ENCODE measurements around the gene SLC1A3.

Gene SLC1A3

DNA sequence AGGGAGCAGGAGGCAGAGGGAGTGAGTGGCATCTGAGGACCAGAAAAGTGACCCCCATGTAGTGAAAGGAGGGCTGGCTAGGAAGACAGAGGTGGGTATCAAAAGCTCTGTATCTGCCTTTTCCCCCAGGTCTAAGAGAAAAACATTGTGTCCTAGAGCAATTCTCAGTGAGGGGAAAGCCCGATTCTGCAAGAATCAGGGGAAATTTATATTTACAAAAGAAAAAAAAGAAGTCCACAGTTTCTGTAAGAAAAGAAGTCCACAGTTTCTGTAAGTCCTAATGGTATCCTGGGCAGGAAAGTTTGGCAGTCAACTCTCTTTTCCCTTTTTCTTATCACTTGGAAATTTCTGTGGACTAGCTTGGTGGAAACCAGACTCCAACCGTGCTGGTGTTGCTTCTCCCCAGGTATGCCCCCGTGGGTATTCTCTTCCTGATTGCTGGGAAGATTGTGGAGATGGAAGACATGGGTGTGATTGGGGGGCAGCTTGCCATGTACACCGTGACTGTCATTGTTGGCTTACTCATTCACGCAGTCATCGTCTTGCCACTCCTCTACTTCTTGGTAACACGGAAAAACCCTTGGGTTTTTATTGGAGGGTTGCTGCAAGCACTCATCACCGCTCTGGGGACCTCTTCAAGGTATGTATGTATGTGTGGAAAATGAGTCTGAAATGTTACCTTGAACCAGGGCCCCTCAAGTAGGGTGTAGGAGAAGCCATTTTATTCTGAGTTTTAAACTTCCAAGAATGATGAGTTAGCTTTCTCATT is 73.0 kb downstream of the SLC1A3 start:
- TF ChIP-seq CTCF (IDR thresholded peaks at IDR 0.05): no peak

DNA sequence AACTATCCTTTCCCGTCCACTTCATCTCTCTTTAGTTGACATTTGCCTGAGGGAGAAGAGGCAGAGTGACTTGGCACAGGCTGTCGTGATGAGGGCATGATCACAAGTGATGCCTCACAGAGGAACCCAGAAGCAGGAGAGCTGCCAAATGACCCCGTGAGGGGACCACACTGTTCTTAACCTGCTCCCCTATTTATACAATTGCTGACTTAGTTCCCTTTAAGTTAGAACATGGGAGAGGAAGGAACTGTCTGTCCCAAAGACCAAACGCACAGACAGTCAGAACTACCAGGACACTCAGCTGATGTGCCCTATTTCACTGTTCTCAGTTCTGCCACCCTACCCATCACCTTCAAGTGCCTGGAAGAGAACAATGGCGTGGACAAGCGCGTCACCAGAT is 73.7 kb downstream of the SLC1A3 start:
- TF ChIP-seq CTCF (IDR thresholded peaks at IDR 0.05): no peak

- no peak for TF ChIP-seq CTCF (IDR thresholded peaks at IDR 0.05)
These were observed 75.3 kb downstream of the SLC1A3 start for GRCh38 chr5:36681711-36682110.

GRCh38 chr5:36682499-36682898 is 76.1 kb downstream of the SLC1A3 start:
- no peak for TF ChIP-seq CTCF (IDR thresholded peaks at IDR 0.05)

DNA sequence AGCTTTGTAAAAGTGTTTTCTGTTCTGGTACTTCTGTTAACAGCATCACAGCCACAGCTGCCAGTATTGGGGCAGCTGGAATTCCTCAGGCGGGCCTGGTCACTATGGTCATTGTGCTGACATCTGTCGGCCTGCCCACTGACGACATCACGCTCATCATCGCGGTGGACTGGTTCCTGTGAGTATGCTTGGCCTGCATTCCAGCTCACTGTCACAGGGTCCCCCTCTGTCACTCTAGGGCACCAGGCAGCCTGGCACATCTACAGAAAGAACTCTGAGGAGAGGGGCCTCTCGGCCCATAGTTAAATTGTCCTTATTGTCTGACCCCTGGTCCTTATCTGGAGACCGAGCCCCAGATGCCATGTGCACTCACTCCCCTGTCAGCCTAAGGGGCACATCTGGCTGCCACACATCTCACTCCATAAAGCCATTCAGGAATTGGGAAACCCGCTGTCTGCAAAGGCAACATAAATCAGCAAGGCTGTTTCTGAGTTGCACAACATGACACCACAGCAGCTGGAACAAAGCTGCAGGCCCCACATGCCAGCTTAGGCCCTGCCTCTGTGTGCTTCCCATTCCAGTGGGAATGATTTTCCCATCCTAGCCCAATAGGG is 77.5 kb downstream of the SLC1A3 start:
- TF ChIP-seq CTCF (IDR thresholded peaks at IDR 0.05): no peak

DNA sequence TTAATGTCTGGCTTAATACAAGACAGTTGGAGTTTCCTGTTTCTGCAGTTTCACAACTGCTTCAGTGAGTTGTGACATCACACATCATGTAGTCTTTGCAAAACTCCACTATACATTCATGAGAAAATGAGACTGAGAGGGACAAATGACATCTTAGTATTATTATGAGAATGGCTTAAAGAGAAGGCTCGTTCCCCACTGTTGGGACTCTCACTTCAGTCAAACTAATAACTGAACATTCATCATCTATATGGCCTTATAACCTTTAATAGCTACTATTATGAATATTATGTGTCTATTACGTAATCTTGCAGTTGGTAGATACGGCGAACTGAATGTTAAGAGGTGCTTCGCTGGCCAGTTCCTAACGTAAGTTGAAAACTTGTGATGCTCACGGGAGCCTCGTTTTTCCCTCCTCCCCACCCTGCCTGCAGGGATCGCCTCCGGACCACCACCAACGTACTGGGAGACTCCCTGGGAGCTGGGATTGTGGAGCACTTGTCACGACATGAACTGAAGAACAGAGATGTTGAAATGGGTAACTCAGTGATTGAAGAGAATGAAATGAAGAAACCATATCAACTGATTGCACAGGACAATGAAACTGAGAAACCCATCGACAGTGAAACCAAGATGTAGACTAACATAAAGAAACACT is 79.4 kb downstream of the SLC1A3 start:
- TF ChIP-seq CTCF (IDR thresholded peaks at IDR 0.05): no peak

DNA sequence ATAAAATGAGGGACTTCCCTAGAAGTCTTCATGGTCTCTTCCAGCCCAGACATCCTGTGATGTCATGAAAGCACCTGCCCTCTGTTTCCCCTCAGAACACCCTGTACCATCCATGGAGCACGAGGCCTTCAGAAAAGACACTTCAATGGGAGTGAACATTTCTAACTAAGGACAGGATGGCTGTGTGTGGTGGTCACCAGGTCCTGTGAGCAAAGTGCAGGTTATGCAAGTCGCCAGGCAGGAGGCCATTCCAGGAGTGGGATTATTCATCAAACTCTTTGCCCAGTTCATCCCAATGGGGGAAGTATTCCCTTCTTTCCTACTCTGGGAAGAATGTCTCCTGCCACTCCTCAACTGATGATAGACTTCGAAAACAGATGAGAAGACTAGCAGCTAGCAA is 80.5 kb downstream of the SLC1A3 start:
- no peak for TF ChIP-seq CTCF (IDR thresholded peaks at IDR 0.05)

Data from LNCAP (cell line).